ENCODE results near the gene EXOC3L2. TPM values are rescaled to one million over a fixed set of nuclear protein-coding genes. Genes with fewer than 3 reads are reported as not detected.

EXOC3L2 gene
- total RNA-seq, 3 donors from 2014 or later: 0.70 to 1.4 (median 1.2) TPM

DNA sequence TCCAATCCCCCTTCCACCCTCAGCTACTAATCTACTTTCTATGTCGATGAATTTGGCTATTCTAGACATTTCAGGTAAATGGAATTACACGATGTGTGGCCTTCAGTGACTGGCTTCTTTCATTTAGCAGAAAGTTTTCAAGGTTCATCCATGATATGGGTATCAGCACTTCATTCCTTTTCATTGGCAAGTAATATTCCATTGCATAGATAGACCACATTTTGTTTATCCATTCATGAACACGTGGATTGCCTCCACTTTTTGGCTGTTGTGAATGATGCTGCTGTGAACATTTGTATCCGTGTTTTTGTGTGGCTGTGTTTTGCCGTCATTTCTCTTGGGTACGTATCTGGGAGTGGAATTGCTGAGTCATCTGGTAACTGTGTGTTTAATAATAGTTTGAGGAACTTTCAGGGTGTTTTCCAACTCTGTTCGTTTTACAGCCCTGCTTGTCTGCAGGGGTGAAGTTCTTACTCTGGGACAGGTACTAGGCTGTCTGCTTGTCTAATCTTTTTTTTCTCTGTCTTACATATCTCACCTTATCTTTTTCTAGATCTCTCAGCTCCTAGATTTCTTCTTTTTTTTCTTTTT lies 38.3 kb upstream of the EXOC3L2 start:
- Histone ChIP-seq H3K36me3 (ENCODE audit: low read depth) (no peaks in the 10 kb centered on the region), H3K4me3 (no peak overlapping the region), H3K4me1 (ENCODE audit: low read depth) (no peaks in the 10 kb centered on the region), H3K9me3 (no peaks in the 10 kb centered on the region)
- no peak for ATAC-seq
- intact Hi-C loops (cut with DNase I, micrococcal nuclease): no loop called here
- no peak for TF ChIP-seq CTCF (IDR thresholded peaks at IDR 0.05)
- DNase-seq: no peak

- no peaks in the 10 kb centered on the region for H3K4me1 ChIP-seq (ENCODE audit: low read depth)
- H3K36me3 ChIP-seq (ENCODE audit: low read depth): no peaks in the 10 kb centered on the region
- DNase-seq: no peak
- no peak overlapping the region for H3K4me3 ChIP-seq
- no peak for ATAC-seq
- TF ChIP-seq CTCF (IDR thresholded peaks at IDR 0.05): no peak
- intact Hi-C loops (cut with DNase I, micrococcal nuclease): no loop called here
- no peaks in the 10 kb centered on the region for H3K9me3 ChIP-seq
Observed at GRCh38 chr19:45280471-45280961, 35.3 kb upstream of the EXOC3L2 start.

DNA sequence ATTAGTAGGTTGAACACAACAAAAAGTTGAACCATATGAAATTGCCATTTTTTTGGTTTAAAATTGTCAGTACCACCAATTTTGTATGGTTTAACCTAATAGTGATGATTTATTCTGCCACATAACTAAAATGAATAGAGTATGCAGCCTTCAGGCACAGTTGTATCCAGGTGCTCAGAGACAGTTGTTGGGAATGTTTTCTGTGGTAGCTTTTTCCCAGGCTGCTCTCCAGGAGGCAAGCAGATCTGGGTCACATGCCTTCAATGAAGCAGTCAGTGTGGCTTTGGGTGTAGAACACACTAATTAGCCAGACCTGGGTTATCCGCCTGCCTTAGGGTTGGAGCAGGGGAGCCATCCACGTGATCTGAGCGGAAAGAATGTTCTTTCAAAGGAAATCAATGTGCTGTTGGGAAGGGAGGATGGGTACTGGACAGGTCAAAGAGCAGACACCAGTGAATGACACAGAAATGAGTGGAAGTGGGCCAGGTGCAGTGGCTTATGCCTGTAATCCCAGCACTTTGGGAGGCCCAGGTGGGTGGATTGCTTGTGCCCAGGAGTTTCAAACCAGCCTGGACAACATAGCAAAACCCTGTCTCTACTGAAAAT lies 34.5 kb upstream of the EXOC3L2 start:
- H3K4me3 ChIP-seq: no peak overlapping the region
- no peak for ATAC-seq
- no peaks in the 10 kb centered on the region for H3K9me3 ChIP-seq
- no peaks in the 10 kb centered on the region for H3K36me3 ChIP-seq (ENCODE audit: low read depth)
- intact Hi-C loops (cut with DNase I, micrococcal nuclease): no loop called here
- no peak for TF ChIP-seq CTCF (IDR thresholded peaks at IDR 0.05)
- no peaks in the 10 kb centered on the region for H3K4me1 ChIP-seq (ENCODE audit: low read depth)
- DNase-seq: no peak

DNA sequence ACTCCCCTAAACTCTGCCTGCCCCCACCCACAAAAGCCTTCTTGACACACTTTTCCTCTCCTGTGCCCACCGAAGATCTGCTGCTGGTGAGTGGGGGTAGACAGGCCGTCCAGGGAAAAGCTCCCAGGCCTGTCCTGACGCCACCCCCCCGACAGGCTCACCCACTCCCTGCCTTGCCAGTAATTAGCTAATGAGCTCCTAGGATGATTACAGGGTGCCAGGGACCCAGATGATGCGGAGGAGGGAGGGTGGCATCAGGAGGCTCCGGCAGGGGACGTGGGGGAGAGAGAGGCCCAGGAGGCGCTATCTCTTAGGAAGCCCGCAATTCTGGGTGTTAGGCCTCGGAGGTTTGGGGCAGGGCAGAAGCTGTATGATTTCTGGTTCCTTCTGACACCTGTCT lies 32.9 kb upstream of the EXOC3L2 start:
- Histone ChIP-seq H3K36me3 (ENCODE audit: low read depth) (no peaks in the 10 kb centered on the region), H3K4me1 (ENCODE audit: low read depth) (no peaks in the 10 kb centered on the region), H3K9me3 (no peaks in the 10 kb centered on the region), H3K4me3 (no peak overlapping the region)
- TF ChIP-seq CTCF (IDR thresholded peaks at IDR 0.05): no peak
- intact Hi-C loops (cut with DNase I, micrococcal nuclease): no loop called here
- ATAC-seq (no peak), DNase-seq (no peak)

- no peak for ATAC-seq
- intact Hi-C loops (cut with DNase I, micrococcal nuclease): no loop called here
- Histone ChIP-seq H3K4me3 (no peak overlapping the region), H3K4me1 (ENCODE audit: low read depth) (no peaks in the 10 kb centered on the region), H3K36me3 (ENCODE audit: low read depth) (no peaks in the 10 kb centered on the region), H3K9me3 (no peaks in the 10 kb centered on the region)
- TF ChIP-seq CTCF (IDR thresholded peaks at IDR 0.05): no peak
- no peak for DNase-seq
Observed at GRCh38 chr19:45276284-45276687, 31.1 kb upstream of the EXOC3L2 start.

All from mucosa of descending colon (tissue), 3 donors.